GM12864 (cell line): ENCODE results near the gene ARCN1.
A peak's percentile ranks its signal among the peaks of the same experiment; 100 is the strongest.

Source experiments
- DNase-seq: peaks from one replicate; pipeline ENCODE4 v3.0.0-alpha.2; 2011; ENCODE audit warnings: low read depth
- H3K4me3 ChIP-seq: 2 replicates; pipeline ENCODE4 v1.5.1; 2011; ENCODE audit warnings: mild to moderate bottlenecking, low read depth, low read length, control low read depth
- TF ChIP-seq, protein P1 (sequence below): IDR thresholded peaks from 2 replicates; pipeline ENCODE4 v1.5.1; 2011; ENCODE audit warnings: low read depth, mild to moderate bottlenecking, moderate library complexity, low read length, control low read depth, inconsistent platforms; ENCODE audit errors: missing control alignments

The ARCN1 gene

DNA sequence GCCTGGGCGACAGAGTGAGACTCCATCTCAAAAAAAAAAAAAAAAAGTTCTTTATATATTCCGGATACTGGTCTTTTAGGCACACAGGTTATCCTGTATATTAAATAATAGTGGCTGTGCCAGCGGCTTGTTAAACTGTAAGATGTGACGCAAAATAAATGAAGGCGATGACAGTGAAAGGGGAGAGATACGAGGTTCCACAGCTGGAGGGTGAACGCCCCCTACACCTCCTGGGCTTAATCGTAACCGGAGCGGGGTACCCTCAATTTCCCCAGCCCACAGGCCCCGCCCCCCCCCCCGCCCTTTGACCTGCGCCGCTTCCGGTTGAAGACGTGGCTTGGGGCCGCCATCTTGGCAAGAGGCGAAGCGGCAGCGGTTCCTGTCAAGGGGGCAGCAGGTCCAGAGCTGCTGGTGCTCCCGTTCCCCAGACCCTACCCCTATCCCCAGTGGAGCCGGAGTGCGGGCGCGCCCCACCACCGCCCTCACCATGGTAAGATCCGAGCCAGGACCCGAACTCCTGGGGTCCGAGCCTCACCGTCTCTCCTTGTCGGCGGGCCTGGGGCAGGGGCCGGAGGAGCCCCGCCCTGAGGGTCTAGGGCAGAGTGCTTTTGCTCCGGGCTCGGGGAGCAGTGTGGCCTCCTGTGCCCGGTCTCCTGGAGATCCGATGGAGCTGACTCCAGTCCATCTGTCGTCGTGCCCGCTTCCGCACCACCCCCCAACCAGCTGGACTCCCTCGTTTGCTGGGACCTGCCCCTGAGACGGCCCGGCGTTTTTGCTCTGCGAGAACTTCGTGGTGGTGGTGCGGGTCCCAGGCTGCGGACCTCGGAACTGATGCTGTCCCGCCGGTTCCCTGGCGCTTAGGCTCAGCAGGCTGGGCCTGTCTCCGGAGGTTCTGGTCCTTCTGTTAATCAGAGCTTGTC is at the start of gene ARCN1:
ARCN1 (plus strand) TSS at position 349 of the 920 bp plus-strand sequence; CDS start at position 488, 139 bp downstream.
- TF ChIP-seq, protein P1, sequence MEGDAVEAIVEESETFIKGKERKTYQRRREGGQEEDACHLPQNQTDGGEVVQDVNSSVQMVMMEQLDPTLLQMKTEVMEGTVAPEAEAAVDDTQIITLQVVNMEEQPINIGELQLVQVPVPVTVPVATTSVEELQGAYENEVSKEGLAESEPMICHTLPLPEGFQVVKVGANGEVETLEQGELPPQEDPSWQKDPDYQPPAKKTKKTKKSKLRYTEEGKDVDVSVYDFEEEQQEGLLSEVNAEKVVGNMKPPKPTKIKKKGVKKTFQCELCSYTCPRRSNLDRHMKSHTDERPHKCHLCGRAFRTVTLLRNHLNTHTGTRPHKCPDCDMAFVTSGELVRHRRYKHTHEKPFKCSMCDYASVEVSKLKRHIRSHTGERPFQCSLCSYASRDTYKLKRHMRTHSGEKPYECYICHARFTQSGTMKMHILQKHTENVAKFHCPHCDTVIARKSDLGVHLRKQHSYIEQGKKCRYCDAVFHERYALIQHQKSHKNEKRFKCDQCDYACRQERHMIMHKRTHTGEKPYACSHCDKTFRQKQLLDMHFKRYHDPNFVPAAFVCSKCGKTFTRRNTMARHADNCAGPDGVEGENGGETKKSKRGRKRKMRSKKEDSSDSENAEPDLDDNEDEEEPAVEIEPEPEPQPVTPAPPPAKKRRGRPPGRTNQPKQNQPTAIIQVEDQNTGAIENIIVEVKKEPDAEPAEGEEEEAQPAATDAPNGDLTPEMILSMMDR: no peak
- peak within 1 kb of the TSS; percentile 80 for H3K4me3 ChIP-seq
- DNase-seq: peak; percentile 44

DNA sequence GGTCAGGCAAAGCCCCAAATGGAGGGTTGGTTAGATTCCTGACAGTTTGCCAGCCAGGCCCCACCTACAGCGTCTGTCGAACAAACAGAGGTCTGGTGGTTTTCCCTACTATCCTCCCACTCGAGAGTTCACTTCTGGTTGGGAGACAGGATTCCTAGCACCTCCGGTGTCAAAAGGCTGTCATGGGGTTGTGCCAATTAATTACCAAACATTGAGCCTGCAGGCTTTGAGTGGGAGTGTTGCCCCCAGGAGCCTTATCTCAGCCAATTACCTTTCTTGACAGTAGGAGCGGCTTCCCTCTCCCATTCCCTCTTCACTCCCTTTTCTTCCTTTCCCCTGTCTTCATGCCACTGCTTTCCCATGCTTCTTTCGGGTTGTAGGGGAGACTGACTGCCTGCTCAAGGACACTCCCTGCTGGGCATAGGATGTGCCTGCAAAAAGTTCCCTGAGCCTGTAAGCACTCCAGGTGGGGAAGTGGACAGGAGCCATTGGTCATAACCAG is 49.6 kb upstream of the ARCN1 start:
- DNase-seq: no peak
- TF ChIP-seq, protein P1: peak; percentile 30

DNA sequence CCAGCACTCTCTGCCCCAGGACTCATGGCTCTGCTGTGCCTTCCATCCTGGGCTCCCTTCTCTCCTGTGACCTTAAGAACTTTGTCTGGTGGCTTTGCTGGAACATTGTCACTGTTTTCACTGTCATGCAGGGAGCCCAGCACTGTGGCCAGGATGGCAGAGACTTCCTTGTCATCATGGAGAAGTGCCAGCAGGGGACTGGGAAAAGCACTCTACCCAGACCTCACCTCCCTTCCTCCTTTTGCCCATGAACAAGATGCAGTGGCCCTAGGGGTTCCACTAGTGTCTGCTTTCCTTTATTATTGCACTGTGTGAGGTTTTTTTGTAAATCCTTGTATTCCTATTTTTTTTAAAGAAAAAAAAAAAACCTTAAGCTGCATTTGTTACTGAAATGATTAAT is 47.9 kb upstream of the ARCN1 start:
- TF ChIP-seq, protein P1: no peak
- H3K4me3 ChIP-seq: no peak overlapping the region
- DNase-seq: no peak

More for the DNA sequence above, 49.6 kb upstream of the ARCN1 start:
- H3K4me3 ChIP-seq: no peak overlapping the region

DNA sequence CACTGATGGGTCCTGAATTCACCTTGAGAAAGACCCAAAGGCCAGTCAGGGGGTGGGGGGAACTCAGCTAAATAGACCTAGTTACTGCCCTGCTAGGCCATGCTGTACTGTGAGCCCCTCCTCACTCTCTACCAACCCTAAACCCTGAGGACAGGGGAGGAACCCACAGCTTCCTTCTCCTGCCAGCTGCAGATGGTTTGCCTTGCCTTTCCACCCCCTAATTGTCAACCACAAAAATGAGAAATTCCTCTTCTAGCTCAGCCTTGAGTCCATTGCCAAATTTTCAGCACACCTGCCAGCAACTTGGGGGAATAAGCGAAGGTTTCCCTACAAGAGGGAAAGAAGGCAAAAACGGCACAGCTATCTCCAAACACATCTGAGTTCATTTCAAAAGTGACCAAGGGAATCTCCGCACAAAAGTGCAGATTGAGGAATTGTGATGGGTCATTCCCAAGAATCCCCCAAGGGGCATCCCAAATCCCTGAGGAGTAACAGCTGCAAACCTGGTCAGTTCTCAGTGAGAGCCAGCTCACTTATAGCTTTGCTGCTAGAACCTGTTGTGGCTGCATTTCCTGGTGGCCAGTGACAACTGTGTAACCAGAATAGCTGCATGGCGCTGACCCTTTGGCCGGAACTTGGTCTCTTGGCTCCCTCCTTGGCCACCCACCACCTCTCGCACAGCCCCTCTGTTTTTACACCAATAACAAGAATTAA is 47.3 kb upstream of the ARCN1 start:
- DNase-seq: no peak
- H3K4me3 ChIP-seq: no peak overlapping the region
- TF ChIP-seq, protein P1: no peak

DNA sequence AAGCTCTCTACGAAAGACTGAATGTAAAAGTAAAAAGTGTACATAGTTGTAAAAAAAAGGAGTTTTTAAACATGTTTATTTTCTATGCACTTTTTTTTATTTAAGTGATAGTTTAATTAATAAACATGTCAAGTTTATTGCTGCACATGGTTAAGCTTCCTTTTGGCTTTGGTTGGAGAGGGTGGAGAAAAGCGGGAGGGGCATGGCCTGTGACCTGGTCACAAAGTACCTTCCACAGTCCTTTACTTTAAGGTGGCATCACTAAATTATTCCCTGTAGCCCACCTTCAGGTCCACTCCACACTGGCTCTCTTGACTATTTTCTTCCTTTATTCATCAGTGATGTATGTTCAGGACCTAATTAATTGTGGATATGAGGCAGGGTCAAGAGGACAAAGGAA is 45.5 kb upstream of the ARCN1 start:
- H3K4me3 ChIP-seq: no peak overlapping the region
- DNase-seq: no peak
- TF ChIP-seq, protein P1: no peak

DNA sequence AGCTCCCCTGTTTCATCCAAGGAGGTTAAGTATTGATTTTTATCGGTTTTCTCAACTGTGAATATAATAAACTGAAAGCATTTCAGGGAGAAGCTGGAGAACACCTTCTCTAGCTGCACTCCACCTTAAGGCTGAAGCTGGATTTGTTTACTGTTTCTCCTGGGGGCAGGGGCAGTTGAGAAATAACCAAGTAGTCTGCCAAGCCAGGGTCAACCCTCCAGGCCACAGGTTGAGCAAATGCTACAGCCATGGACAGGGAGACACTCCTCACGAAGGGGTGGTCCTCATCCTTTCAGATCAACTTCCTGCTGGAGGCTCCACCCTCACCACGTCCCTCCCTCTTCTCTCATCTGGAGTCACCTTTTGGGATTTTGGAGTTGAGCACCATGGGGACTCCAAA is 45.1 kb upstream of the ARCN1 start, which contains the start of gene TTC36:
TTC36 (plus strand) TSS at position 366 of the 400 bp plus-strand sequence; CDS start at position 387, 21 bp downstream.
- DNase-seq: no peak
- H3K4me3 ChIP-seq: no peak within 1 kb of the TSS
- TF ChIP-seq, protein P1: no peak
